ENCODE measurements around the gene MDH2.

DNA sequence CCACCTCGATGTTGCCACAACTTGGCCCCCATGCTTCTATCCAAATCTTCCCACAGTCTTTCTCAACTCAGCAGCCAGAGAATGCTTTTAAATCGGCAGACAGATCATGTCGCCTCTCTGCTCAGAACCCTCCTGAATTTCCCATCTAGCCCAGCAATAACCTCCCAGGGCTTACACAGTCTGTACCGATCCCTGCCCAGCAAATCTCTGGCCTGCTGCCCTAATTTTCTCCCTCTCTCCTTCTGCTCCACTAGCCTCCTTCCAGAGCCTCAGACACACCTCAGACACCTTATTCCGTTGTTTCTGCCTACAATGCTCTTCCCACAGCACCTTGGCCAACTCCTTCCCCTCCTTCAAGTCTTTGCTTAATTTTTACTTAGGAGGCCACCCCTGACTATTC lies 32.3 kb downstream of the MDH2 start:
- TF ChIP-seq POLR2AphosphoS5 (IDR thresholded peaks at IDR 0.05; ENCODE audit: low read depth, low read length) = no peak
- no peak for TF ChIP-seq TAF1 (IDR thresholded peaks at IDR 0.05; ENCODE audit: borderline replicate concordance, insufficient read depth, low read length)
- TF ChIP-seq SIN3A (IDR thresholded peaks at IDR 0.05; ENCODE audit: borderline replicate concordance, insufficient read depth, low read length) = no peak
- TF ChIP-seq, protein P1, sequence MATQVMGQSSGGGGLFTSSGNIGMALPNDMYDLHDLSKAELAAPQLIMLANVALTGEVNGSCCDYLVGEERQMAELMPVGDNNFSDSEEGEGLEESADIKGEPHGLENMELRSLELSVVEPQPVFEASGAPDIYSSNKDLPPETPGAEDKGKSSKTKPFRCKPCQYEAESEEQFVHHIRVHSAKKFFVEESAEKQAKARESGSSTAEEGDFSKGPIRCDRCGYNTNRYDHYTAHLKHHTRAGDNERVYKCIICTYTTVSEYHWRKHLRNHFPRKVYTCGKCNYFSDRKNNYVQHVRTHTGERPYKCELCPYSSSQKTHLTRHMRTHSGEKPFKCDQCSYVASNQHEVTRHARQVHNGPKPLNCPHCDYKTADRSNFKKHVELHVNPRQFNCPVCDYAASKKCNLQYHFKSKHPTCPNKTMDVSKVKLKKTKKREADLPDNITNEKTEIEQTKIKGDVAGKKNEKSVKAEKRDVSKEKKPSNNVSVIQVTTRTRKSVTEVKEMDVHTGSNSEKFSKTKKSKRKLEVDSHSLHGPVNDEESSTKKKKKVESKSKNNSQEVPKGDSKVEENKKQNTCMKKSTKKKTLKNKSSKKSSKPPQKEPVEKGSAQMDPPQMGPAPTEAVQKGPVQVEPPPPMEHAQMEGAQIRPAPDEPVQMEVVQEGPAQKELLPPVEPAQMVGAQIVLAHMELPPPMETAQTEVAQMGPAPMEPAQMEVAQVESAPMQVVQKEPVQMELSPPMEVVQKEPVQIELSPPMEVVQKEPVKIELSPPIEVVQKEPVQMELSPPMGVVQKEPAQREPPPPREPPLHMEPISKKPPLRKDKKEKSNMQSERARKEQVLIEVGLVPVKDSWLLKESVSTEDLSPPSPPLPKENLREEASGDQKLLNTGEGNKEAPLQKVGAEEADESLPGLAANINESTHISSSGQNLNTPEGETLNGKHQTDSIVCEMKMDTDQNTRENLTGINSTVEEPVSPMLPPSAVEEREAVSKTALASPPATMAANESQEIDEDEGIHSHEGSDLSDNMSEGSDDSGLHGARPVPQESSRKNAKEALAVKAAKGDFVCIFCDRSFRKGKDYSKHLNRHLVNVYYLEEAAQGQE (IDR thresholded peaks at IDR 0.05; ENCODE audit: insufficient read depth in 1 of 2, low read depth in 2 of 2, low read length in 2 of 2) = no peak
- no peak for TF ChIP-seq FOXP2 (optimal IDR thresholded peaks at IDR 0.05; ENCODE audit: borderline replicate concordance, extremely low read depth, extremely low read length, insufficient read depth)
